Naive thymus-derived CD4-positive, alpha-beta T cell (primary cell): ENCODE measurements around the gene MYADM. TPM values are rescaled to one million over a fixed set of nuclear protein-coding genes. Genes with fewer than 3 reads are reported as not detected.

Experiments
- ATAC-seq: fragments of 150-1000 bp; cut with Tn5 transposase; 2 replicates; pipeline ENCODE4 v1.10.0; 2021; ENCODE audit warnings: mild to moderate bottlenecking, moderate library complexity
- CTCF ChIA-PET: fragments of 350-600 bp; sonication (Branson Sonifier 250); formaldehyde crosslinking; loops from one replicate; lab custom pipeline; 2021; ENCODE audit warnings: antibody characterized with exemption; lab: Charles Lee
- POLR2A ChIA-PET: fragments of 350-600 bp; sonication (Branson Sonifier 250); formaldehyde crosslinking; loops from one replicate; lab custom pipeline; 2021; ENCODE audit warnings: antibody characterized with exemption, inconsistent platforms; lab: Charles Lee
- DNase-seq, 9 donors: peaks; one replicate each; pipeline versions ENCODE4 v3.0.0 to v3.0.0-alpha.2; 2020 to 2022; ENCODE audit warnings: mixed read lengths in 1 of 9
- H3K27ac ChIP-seq: one replicate; pipeline ENCODE4 v1.7.0; 2013; ENCODE audit warnings: mild to moderate bottlenecking, low read depth, low read length, moderate library complexity
- H3K27me3 ChIP-seq, 2 donors: one replicate each; pipeline ENCODE4 v1.7.0; 2013; ENCODE audit warnings: low read length in 2 of 2, mild to moderate bottlenecking in 2 of 2, moderate library complexity in 2 of 2; ENCODE audit not compliant: control insufficient read depth in 2 of 2, insufficient read depth in 2 of 2
- H3K36me3 ChIP-seq, 3 experiments: 1 replicate in 2 of 3; 2 replicates in 1 of 3; pipeline ENCODE4 v1.7.0; 2013; ENCODE audit warnings: low read length in 3 of 3, mild to moderate bottlenecking in 3 of 3, moderate library complexity in 1 of 3; ENCODE audit not compliant: insufficient read depth in 3 of 3, control insufficient read depth in 2 of 3
- H3K4me1 ChIP-seq, 2 donors: one replicate each; pipeline ENCODE4 v1.7.0; 2013; ENCODE audit warnings: low read length in 2 of 2, mild to moderate bottlenecking in 2 of 2, moderate library complexity in 1 of 2; ENCODE audit not compliant: control insufficient read depth in 2 of 2, insufficient read depth in 2 of 2
- H3K4me3 ChIP-seq: 2 replicates; pipeline ENCODE4 v1.7.0; 2013; ENCODE audit warnings: mild to moderate bottlenecking, low read length
- H3K9me3 ChIP-seq, 3 experiments: 1 replicate in 2 of 3; 2 replicates in 1 of 3; pipeline ENCODE4 v1.7.0; 2013; ENCODE audit warnings: low read length in 3 of 3; ENCODE audit not compliant: control insufficient read depth in 2 of 3
- H3K27ac Mint-ChIP-seq, 9 donors: one replicate each; pipeline ENCODE4 v1.8.0; 2020 to 2022; ENCODE audit warnings: mixed read lengths in 9 of 9, mild to moderate bottlenecking in 8 of 9, moderate library complexity in 5 of 9, inconsistent platforms in 2 of 9
- H3K27me3 Mint-ChIP-seq, 5 donors: one replicate each; pipeline ENCODE4 v1.8.0; 2021 to 2022; ENCODE audit warnings: mixed read lengths in 5 of 5, mild to moderate bottlenecking in 1 of 5
- H3K36me3 Mint-ChIP-seq, 5 donors: one replicate each; pipeline ENCODE4 v1.8.0; 2020 to 2022; ENCODE audit warnings: mixed read lengths in 5 of 5, mild to moderate bottlenecking in 3 of 5, inconsistent platforms in 1 of 5
- H3K4me1 Mint-ChIP-seq, 7 donors: one replicate each; pipeline ENCODE4 v1.8.0; 2020 to 2022; ENCODE audit warnings: mixed read lengths in 7 of 7, mild to moderate bottlenecking in 3 of 7, inconsistent platforms in 1 of 7
- H3K4me3 Mint-ChIP-seq, 10 donors: one replicate each; pipeline ENCODE4 v1.8.0; 2020 to 2022; ENCODE audit warnings: mild to moderate bottlenecking in 10 of 10, mixed read lengths in 10 of 10, moderate library complexity in 6 of 10, inconsistent platforms in 2 of 10
- H3K9me3 Mint-ChIP-seq, 11 donors: one replicate each; pipeline ENCODE4 v1.8.0; 2020 to 2022; ENCODE audit warnings: mixed read lengths in 11 of 11, mild to moderate bottlenecking in 4 of 11, inconsistent platforms in 1 of 11, moderate library complexity in 1 of 11
- intact Hi-C, 2 donors: fragments of 100-400 bp; cut with micrococcal nuclease; formaldehyde crosslinking; loops; one replicate each; pipeline ENCODE4 v1.15.1; 2023
- polyA plus RNA-seq, 2 donors: library from polyadenylated mRNA; unstranded; fragments of 300-500 nt; fragmentation: Illumina TruSeq; gene quantifications; one replicate each; pipeline ENCODE4 v1.2.3, GENCODE V29; 2021
- total RNA-seq, 6 experiments: library from RNA in 5 of 6; stranded (reverse) in 5 of 6; gene quantifications; 1 replicate in 5 of 6; 2 replicates in 1 of 6; pipeline ENCODE4 v1.2.3 and lab custom pipeline; 2021 to 2026

MYADM gene, protein sequence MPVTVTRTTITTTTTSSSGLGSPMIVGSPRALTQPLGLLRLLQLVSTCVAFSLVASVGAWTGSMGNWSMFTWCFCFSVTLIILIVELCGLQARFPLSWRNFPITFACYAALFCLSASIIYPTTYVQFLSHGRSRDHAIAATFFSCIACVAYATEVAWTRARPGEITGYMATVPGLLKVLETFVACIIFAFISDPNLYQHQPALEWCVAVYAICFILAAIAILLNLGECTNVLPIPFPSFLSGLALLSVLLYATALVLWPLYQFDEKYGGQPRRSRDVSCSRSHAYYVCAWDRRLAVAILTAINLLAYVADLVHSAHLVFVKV
- total RNA-seq (100 to 1,000 TPM in 3 of 5 experiments, 10 to 100 TPM in 2; 51.5 to 524 (median 116) TPM), polyA plus RNA-seq (10 to 100 TPM; 60.6 to 61.3 TPM), total RNA-seq (lab: John Stamatoyannopoulos, UW) (757 reads per million, percentile 99 among the genes with 10 or more reads in this experiment)

DNA sequence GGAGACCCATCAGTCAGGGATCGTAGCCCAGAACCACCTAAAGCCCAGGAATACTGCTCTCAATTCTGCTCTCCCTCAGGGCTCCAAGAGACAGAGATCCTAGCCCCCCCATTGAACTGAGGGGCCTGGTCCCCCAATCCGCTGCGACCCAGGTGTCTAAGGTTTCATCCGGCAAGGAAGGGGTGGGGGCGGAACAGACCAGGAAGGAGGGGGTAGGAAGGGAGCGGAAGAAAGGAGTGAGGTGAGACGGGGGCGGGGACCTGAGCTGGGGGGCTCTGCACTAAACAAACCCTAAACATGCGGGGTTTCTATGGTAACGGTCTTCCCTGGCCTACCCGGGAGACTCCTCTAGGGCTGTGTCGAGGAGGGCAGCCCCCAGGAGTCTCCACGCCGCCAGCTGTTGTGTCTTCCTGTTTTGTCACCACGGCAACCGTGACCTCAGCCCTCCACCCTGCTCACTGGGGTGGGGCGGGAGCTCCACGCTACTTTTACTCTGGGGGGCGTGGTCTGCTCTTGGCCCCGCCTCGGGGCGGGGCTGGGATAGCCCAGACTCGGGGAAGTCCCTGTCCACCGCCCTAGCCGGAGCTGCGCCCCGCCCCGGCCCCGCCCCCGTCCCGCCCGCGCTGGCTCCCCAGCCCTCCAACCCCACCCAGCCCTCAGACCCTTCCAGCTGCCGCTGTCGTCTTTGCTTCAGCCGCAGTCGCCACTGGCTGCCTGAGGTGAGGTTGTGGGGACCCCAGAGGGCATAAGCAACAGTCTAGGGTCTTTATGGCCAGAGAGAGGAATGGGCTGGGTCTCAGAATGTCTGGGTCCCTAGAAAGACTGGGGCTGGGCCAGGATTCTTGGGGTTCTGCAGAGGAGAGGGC, at the start of gene MYADM:
TSS of gene MYADM (plus strand) at position 659 of the 866 bp plus-strand sequence. CDS start 5,647 bp downstream, outside the sequence.
- peaks cover 15 to 45% (median 34%) of the 10 kb centered on the region in 7 donors for H3K4me1 Mint-ChIP-seq
- H3K27me3 Mint-ChIP-seq: peaks cover 0 to 5% (median 0%) of the 10 kb centered on the region in 5 donors
- CTCF ChIA-PET: interaction anchor here (0.8 to 2.5 kb wide), 4 partner anchors 9 to 16 kb away, joined by 3 to 14 read pairs (median 4); no protein-coding TSS in a partner anchor
- ATAC-seq: peak; percentile 80
- DNase-seq: peak; percentile 99 to 100 (median 100)
- peak within 1 kb of the TSS; percentile 97 to 100 (median 99) for H3K27ac Mint-ChIP-seq
- peaks cover 0 to 5% (median 0%) of the 10 kb centered on the region in 11 donors for H3K9me3 Mint-ChIP-seq
- Histone ChIP-seq H3K4me1 (peaks cover 17 to 26% of the 10 kb centered on the region in 2 donors), H3K36me3 (peaks cover 0 to 9% (median 0%) of the 10 kb centered on the region in 3 experiments), H3K4me3 (peak within 1 kb of the TSS; percentile 90), H3K9me3 (no peaks in the 10 kb centered on the region), H3K27me3 (no peaks in the 10 kb centered on the region), H3K27ac (peak within 1 kb of the TSS; percentile 99)
- POLR2A ChIA-PET: interaction anchor here (0.6 to 4.3 kb wide), 12 partner anchors 10 to 1678 kb away, joined by 3 to 66 read pairs (median 3); partner anchors contain the start of genes CNOT3, MBOAT7, PRKCG and PRPF31
- intact Hi-C loops: loop anchor here (1.0 to 10.0 kb wide), 16 partner anchors 12 to 1790 kb away; partner anchors contain the start of genes CNOT3 (in 2 of the 2), LENG1 (in 2 of the 2), LENG8 (in 2 of the 2) and NDUFA3 (in 1 of the 2)
- H3K36me3 Mint-ChIP-seq: peaks cover 0 to 15% (median 7%) of the 10 kb centered on the region in 5 donors
- H3K4me3 Mint-ChIP-seq: peak within 1 kb of the TSS; percentile 92 to 100 (median 97)

DNA sequence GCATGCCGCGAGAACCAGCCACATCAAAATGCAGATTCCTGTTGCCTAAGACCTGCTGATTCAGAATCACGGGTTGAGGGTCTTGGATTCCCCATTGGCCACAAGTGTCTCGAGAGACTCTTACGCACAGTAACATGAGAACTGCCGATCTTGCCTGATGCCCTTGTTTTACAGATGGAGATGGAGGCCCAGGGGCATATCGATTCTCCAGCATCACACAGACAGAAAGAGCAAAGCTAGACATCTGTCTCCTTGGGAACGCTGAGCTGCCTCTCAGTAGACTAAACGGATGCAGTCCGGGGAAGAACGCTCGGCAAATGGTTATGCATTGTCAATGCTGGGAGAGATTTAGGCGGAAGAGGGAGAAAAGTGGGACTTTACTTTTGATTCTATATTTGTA, 48.9 kb upstream of the MYADM start:
- H3K4me3 ChIP-seq: no peak overlapping the region
- Mint-ChIP-seq H3K27ac (no peak overlapping the region), H3K4me1 (peaks cover 0 to 2% (median 0%) of the 10 kb centered on the region in 7 donors), H3K9me3 (no peaks in the 10 kb centered on the region), H3K36me3 (no peaks in the 10 kb centered on the region), H3K27me3 (peaks cover 2 to 13% (median 11%) of the 10 kb centered on the region in 5 donors), H3K4me3 (no peak overlapping the region)
- intact Hi-C loops: no loop called here
- ChIA-PET CTCF (no interaction called here), POLR2A (no interaction called here)
- H3K4me1 ChIP-seq: no peaks in the 10 kb centered on the region
- H3K9me3 ChIP-seq: no peaks in the 10 kb centered on the region
- H3K27ac ChIP-seq: no peak overlapping the region
- no peaks in the 10 kb centered on the region for H3K36me3 ChIP-seq
- ATAC-seq (no peak), DNase-seq (no peak)
- no peaks in the 10 kb centered on the region for H3K27me3 ChIP-seq

DNA sequence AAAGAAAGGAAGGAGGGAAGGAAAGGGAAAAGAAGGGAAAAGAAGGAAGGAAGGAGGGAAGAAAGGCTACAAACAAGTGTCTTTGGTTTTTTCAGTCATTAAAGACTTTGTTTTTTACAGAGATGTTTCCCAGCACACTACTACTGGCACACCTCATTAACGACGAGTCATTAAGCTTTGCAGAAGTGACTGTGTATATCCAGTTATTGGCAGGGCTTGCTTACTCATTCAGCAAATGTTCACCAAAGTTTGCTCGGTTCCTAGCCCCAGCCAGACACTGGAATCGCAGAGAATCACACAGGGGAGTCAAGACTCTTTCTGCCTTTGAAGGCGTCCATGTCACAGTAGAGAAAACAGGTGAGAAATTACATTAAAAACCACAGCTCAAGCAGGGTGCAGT, 47.8 kb upstream of the MYADM start:
- no peak overlapping the region for H3K27ac ChIP-seq
- no peaks in the 10 kb centered on the region for H3K4me1 ChIP-seq
- ChIA-PET POLR2A (no interaction called here), CTCF (interaction anchor here (0.6 kb wide), 1 partner anchor 224 kb away, joined by 3 read pairs; no protein-coding TSS in a partner anchor)
- H3K9me3 Mint-ChIP-seq: no peaks in the 10 kb centered on the region
- intact Hi-C loops: no loop called here
- peak overlapping the region in 1 of 10 donors; percentile 10 for H3K4me3 Mint-ChIP-seq
- DNase-seq: no peak
- H3K27ac Mint-ChIP-seq: no peak overlapping the region
- no peaks in the 10 kb centered on the region for H3K27me3 ChIP-seq
- no peaks in the 10 kb centered on the region for H3K9me3 ChIP-seq
- peaks cover 0 to 9% (median 0%) of the 10 kb centered on the region in 7 donors for H3K4me1 Mint-ChIP-seq
- H3K4me3 ChIP-seq: no peak overlapping the region
- peaks cover 10 to 22% (median 19%) of the 10 kb centered on the region in 5 donors for H3K27me3 Mint-ChIP-seq
- H3K36me3 Mint-ChIP-seq: no peaks in the 10 kb centered on the region
- ATAC-seq: no peak
- no peaks in the 10 kb centered on the region for H3K36me3 ChIP-seq

DNA sequence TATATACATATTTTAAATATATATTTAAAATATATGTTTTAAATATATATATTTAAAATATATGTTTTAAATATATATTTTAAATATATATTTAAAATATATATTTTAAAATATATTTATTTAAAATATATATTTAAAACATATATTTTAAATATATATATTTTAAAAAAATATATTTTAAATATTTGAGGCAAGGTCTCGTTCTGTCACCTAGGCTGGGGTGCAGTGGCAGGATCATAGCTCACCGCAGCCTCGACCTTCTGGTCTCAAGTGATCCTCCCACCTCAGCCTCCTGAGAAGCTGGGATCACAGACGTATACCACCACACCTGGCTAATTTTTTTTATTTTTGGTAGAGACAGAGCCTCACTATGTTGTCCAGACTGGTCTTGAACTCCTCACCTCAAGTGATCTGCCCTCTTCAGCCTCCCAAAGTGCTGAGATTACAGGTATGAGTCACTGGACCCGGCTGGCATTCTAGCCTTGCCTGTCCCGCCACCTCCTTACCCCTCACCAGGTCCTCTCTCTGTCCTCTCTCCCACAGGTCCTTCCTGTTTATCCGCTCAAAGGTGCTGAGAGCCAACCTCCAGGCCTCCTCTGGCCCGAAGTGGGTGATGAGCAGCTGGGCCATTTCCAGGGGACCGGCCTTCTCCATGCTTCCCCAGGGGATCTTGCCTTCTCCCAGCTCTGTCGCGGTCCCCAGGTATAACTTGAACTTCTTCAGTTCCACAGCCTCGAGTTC, 44.1 kb upstream of the MYADM start:
- Histone ChIP-seq H3K4me1 (no peaks in the 10 kb centered on the region), H3K27me3 (no peaks in the 10 kb centered on the region), H3K27ac (no peak overlapping the region), H3K9me3 (no peaks in the 10 kb centered on the region), H3K36me3 (no peaks in the 10 kb centered on the region), H3K4me3 (no peak overlapping the region)
- H3K9me3 Mint-ChIP-seq: peaks cover 0 to 2% (median 0%) of the 10 kb centered on the region in 11 donors
- H3K27ac Mint-ChIP-seq: no peak overlapping the region
- ChIA-PET CTCF (no interaction called here), POLR2A (no interaction called here)
- H3K36me3 Mint-ChIP-seq: no peaks in the 10 kb centered on the region
- DNase-seq: no peak
- H3K27me3 Mint-ChIP-seq: peaks cover 11 to 32% (median 27%) of the 10 kb centered on the region in 5 donors
- intact Hi-C loops: no loop called here
- peak overlapping the region in 1 of 10 donors; percentile 48 for H3K4me3 Mint-ChIP-seq
- peaks cover 0 to 11% (median 1%) of the 10 kb centered on the region in 7 donors for H3K4me1 Mint-ChIP-seq
- peak; percentile 22 for ATAC-seq

DNA sequence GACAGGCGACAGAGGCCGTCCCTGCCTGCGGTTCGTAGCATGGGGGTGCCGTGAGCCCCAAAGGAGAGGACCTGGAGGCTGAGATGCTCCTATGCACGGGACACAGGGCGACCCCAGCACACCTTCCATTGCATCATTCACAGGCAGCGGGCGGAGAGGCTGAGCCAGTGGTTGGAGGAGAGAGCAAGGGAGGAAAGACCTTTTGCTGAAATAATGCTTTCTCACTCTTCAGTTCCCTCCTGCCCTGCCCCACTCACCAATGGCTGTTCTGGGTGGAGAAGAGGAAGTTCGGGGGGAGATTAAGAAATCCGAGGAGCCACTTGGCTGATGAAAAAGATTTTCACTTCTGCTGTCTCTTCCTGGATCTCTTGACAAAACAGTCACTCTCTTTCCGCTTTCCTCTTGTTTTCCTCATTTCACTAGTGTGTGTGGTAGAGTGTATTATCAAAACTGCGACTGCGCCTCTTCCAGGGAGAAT, 43.5 kb upstream of the MYADM start, which contains the start of gene NLRP12:
TSS of gene NLRP12 (minus strand) at position 181 of the 478 bp plus-strand sequence. CDS start at position 41, 140 bp downstream.
- peaks cover 0 to 2% (median 0%) of the 10 kb centered on the region in 11 donors for H3K9me3 Mint-ChIP-seq
- intact Hi-C loops: no loop called here
- Histone ChIP-seq H3K4me1 (no peaks in the 10 kb centered on the region), H3K36me3 (no peaks in the 10 kb centered on the region), H3K9me3 (no peaks in the 10 kb centered on the region), H3K27me3 (no peaks in the 10 kb centered on the region), H3K27ac (no peak within 1 kb of the TSS), H3K4me3 (no peak within 1 kb of the TSS)
- ATAC-seq (peak; percentile 92), DNase-seq (no peak)
- H3K36me3 Mint-ChIP-seq: no peaks in the 10 kb centered on the region
- peak within 1 kb of the TSS in 1 of 10 donors; percentile 48 for H3K4me3 Mint-ChIP-seq
- ChIA-PET POLR2A (no interaction called here), CTCF (interaction anchor here (0.7 kb wide), 1 partner anchor 124 kb away, joined by 4 read pairs; no protein-coding TSS in a partner anchor)
- peaks cover 0 to 13% (median 4%) of the 10 kb centered on the region in 7 donors for H3K4me1 Mint-ChIP-seq
- H3K27me3 Mint-ChIP-seq: peaks cover 13 to 35% (median 31%) of the 10 kb centered on the region in 5 donors
- no peak within 1 kb of the TSS for H3K27ac Mint-ChIP-seq
